ENCODE data around the gene PKDREJ. TPM values are rescaled to one million over a fixed set of nuclear protein-coding genes. Genes with fewer than 3 reads are reported as not detected.

Gene PKDREJ
- total and polyA plus RNA-seq, 2 of the 4 experiments (the other 2 are of a cell fraction) = 0.02 TPM; not detected in 1

- Histone ChIP-seq H3K14ac (replicated peaks; ENCODE audit: low read depth, low read length) (0 out of 2 replicates have a peak overlapping the region, but pooled peaks have one; percentile 58), H3K27me3 (ENCODE audit: control insufficient read depth, insufficient read depth, low read length) (no peaks in the 10 kb centered on the region), H2AFZ (replicated peaks; ENCODE audit: low read length, poor library complexity) (peak overlapping the region; percentile 94), H4K5ac (ENCODE audit: low read depth, low read length) (no peak overlapping the region), H3K9ac (ENCODE audit: low read depth, low read length) (peak overlapping the region; percentile 84; the same call in 1 of the 2 replicates), H4K20me1 (ENCODE audit: insufficient read depth, low read length) (no peaks in the 10 kb centered on the region), H2BK20ac (ENCODE audit: low read depth, low read length) (no peak overlapping the region), H3K4ac (ENCODE audit: low read depth, low read length) (peak overlapping the region; percentile 80), H3K9me1 (ENCODE audit: insufficient read depth, low read length) (peaks cover 29% of the 10 kb centered on the region), H3K27ac (ENCODE audit: insufficient read depth, low read length) (peak overlapping the region; percentile 65; the same call in 1 of the 2 replicates), H4K91ac (ENCODE audit: insufficient read depth, low read depth, low read length) (peak overlapping the region; percentile 39), H2AK5ac (ENCODE audit: low read depth, low read length) (peak overlapping the region; percentile 61; the same call in 1 of the 2 replicates), H2BK15ac (ENCODE audit: low read depth, low read length) (no peak overlapping the region), H3K23ac (ENCODE audit: low read depth, low read length) (peak overlapping the region; percentile 59), H3K4me2 (ENCODE audit: low read depth, low read length) (peak overlapping the region; percentile 96), H2BK5ac (ENCODE audit: low read depth, low read length, poor library complexity, severe bottlenecking) (peak overlapping the region; percentile 17), H3K18ac (ENCODE audit: low read depth, low read length) (no peak overlapping the region), H3K9me3 (ENCODE audit: control insufficient read depth, insufficient read depth, low read length) (no peaks in the 10 kb centered on the region), H3K56ac (ENCODE audit: extremely low read depth, insufficient read depth, low read length) (peak overlapping the region; percentile 82), H3K79me1 (ENCODE audit: low read depth in 1 of 2, low read length in 2 of 2) (peaks cover 12 to 51% of the 10 kb centered on the region in 2 experiments; a peak in 3 of 4 replicates), H3K36me3 (ENCODE audit: control insufficient read depth, insufficient read depth, low read length) (peaks cover 13% of the 10 kb centered on the region; the same call in 1 of the 2 replicates), H3K4me3 (ENCODE audit: insufficient read depth, low read depth, low read length) (peak overlapping the region; percentile 45), H2AK9ac (replicated peaks; ENCODE audit: low read depth, low read length, poor library complexity) (peak overlapping the region; percentile 90), H3K4me1 (ENCODE audit: control insufficient read depth, insufficient read depth, low read length) (peaks cover 11% of the 10 kb centered on the region), H4K8ac (ENCODE audit: low read depth in 2 of 2, low read length in 2 of 2) (peak overlapping the region in 1 of 2 experiments; percentile 0; a peak in 1 of 4 replicates), H2BK120ac (ENCODE audit: low read depth, low read length) (no peak overlapping the region)
- CTCF ChIA-PET = interaction anchor here (0.5 kb wide), 1 partner anchor 67 kb away, joined by 4 read pairs; no protein-coding TSS in a partner anchor
- 1% methylated on average over 18 of the region's 32 CpGs; no CpG with 5 or more reads in 1 of the 2 experiments for WGBS, 2 experiments (ENCODE audit: extremely low coverage in 2 of 2, insufficient read length in 1 of 2)
- peak; percentile 35 for DNase-seq
- TSS peak; percentile 29 for BruUV-seq (replicated peaks)
- POLR2A ChIA-PET (ENCODE audit: unreplicated experiment) = no interaction called here
- in situ Hi-C loops (cut with MboI; ENCODE audit: low sequenced_read_pairs) (loop anchor here (5.0 kb wide), 1 partner anchor 175 kb away; no protein-coding TSS in a partner anchor), dilution Hi-C loops (cut with HindIII; ENCODE audit: low sequenced_read_pairs, unreplicated experiment) (no loop called here), intact Hi-C loops (cut with micrococcal nuclease) (loop anchor here (5.0 kb wide), 1 partner anchor 175 kb away; no protein-coding TSS in a partner anchor)
- peak; percentile 51; the same call in 1 of the 2 replicates for TF ChIP-seq MXI1 (IDR thresholded peaks at IDR 0.05; ENCODE audit: borderline replicate concordance, low read depth, low read length)
- no peak for TF ChIP-seq RCOR1 (IDR thresholded peaks at IDR 0.05; ENCODE audit: insufficient replicate concordance, low read length)
- peak; percentile 27 for ATAC-seq (ENCODE audit: low read depth)
Measured at GRCh38 chr22:46297151-46297812, 34.1 kb upstream of the PKDREJ start.
